Measurements from ENCODE around the gene TNFRSF4. TPM values are rescaled to one million over a fixed set of nuclear protein-coding genes. Genes with fewer than 3 reads are reported as not detected.

Gene TNFRSF4
- total and polyA plus RNA-seq, 10 of the 15 experiments (the other 5 are each of a cell fraction or from before 2014, with no cell fraction given) = 0.05 to 7.3 (median 2.5) TPM; not detected in 1

DNA sequence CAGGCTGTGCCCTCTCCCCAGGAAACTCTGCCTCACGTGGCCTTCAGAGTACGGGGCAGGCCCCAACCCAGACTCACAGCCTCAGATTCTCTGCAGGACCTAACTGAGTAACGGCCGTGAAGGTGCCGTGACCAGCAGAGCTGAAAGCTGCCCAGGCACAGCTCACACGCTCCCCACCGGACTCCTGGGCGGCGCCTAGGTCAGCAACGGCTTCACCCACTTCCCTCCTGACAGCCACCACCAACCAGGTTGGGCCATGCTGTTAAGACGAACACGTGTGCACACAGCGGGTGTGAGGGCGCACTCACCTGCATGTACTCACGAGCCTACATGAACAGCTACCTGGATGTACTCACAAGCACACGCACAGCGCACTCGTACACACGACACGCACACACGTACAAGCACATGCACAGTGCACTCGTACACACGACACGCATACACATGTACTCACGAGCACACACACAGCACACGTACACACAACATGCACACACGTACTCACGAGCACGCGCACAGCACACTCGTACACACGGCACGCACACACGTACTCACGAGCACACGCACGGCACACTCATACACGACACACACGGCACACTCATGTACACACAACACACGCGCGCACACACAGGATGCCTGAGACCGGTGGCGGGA lies 8.7 kb upstream of the TNFRSF4 start:
- no peaks in the 10 kb centered on the region; the same call in 2 of the 3 replicates for H3K9me3 ChIP-seq (replicated peaks; ENCODE audit: control insufficient read depth, insufficient read depth, low read length)
- no peaks in the 10 kb centered on the region for H3K4me1 ChIP-seq (ENCODE audit: control insufficient read depth, insufficient read depth, low read length)
- POLR2A ChIA-PET = interaction anchor here (0.5 kb wide), 1 partner anchor 39 kb away, joined by 4 read pairs; no protein-coding TSS in a partner anchor
- 97% methylated on average over 44 of the region's 44 CpGs for WGBS (ENCODE audit: insufficient coverage, insufficient replicate concordance, low lambda C conversion rate, missing lambda C conversion rate)
- in situ Hi-C loops (cut with MboI) = no loop called here
- RAD21 ChIA-PET (ENCODE audit: unreplicated experiment) = no interaction called here
- TF ChIP-seq NRF1 (conservative IDR thresholded peaks at IDR 0.05; ENCODE audit: low read depth, low read length) (no peak), TCF3 (IDR thresholded peaks at IDR 0.05; ENCODE audit: borderline replicate concordance, insufficient read depth, low read depth, low read length) (peak; percentile 92; the same call in 1 of the 2 replicates), CREB1 (IDR thresholded peaks at IDR 0.05; ENCODE audit: low read depth) (no peak), POLR2AphosphoS5 (IDR thresholded peaks at IDR 0.05; ENCODE audit: low read length) (peak; percentile 57), BRCA1 (IDR thresholded peaks at IDR 0.05; ENCODE audit: low read depth, low read length) (no peak), POLR2A (IDR thresholded peaks at IDR 0.05; ENCODE audit: low read depth, low read length) (peak; percentile 66)
- TF ChIP-seq, protein P1, sequence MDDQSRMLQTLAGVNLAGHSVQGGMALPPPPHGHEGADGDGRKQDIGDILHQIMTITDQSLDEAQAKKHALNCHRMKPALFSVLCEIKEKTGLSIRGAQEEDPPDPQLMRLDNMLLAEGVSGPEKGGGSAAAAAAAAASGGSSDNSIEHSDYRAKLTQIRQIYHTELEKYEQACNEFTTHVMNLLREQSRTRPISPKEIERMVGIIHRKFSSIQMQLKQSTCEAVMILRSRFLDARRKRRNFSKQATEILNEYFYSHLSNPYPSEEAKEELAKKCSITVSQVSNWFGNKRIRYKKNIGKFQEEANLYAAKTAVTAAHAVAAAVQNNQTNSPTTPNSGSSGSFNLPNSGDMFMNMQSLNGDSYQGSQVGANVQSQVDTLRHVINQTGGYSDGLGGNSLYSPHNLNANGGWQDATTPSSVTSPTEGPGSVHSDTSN (IDR thresholded peaks at IDR 0.05; ENCODE audit: insufficient replicate concordance, low read depth, low read length) = peak; percentile 66
- TF ChIP-seq, protein P2, sequence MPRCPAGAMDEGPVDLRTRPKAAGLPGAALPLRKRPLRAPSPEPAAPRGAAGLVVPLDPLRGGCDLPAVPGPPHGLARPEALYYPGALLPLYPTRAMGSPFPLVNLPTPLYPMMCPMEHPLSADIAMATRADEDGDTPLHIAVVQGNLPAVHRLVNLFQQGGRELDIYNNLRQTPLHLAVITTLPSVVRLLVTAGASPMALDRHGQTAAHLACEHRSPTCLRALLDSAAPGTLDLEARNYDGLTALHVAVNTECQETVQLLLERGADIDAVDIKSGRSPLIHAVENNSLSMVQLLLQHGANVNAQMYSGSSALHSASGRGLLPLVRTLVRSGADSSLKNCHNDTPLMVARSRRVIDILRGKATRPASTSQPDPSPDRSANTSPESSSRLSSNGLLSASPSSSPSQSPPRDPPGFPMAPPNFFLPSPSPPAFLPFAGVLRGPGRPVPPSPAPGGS (IDR thresholded peaks at IDR 0.05; ENCODE audit: borderline replicate concordance, insufficient read depth, low read depth, low read length, poor library complexity, severe bottlenecking) = peak; percentile 97
- H2AFZ ChIP-seq (ENCODE audit: control insufficient read depth, low read depth, low read length) = no peak overlapping the region
- intact Hi-C loops (cut with micrococcal nuclease; ENCODE audit: unreplicated experiment) = no loop called here
- no peaks in the 10 kb centered on the region for H4K20me1 ChIP-seq (ENCODE audit: control insufficient read depth, insufficient read depth)
- DNase-seq (ENCODE audit: low read depth, low spot score) (no peak), FAIRE-seq (no peak), ATAC-seq (no peak)
- SMC1A ChIA-PET (ENCODE audit: uncharacterized antibody, unreplicated experiment) = no interaction called here
- peaks cover 6 to 49% of the 10 kb centered on the region in 2 experiments; a peak in 3 of 4 replicates for H3K36me3 ChIP-seq (ENCODE audit: control insufficient read depth in 2 of 2, insufficient read depth in 2 of 2, low read length in 1 of 2)
- H3K79me2 ChIP-seq (ENCODE audit: control insufficient read depth, insufficient read depth, low read length) = peaks cover 3% of the 10 kb centered on the region
- no TSS peak for BruUV-seq (replicated peaks)
- no peak overlapping the region for H3K27ac ChIP-seq (ENCODE audit: control insufficient read depth, insufficient read depth)
- no peak overlapping the region for H3K9ac ChIP-seq (ENCODE audit: control insufficient read depth, insufficient read depth, low read length)
- CTCF ChIA-PET = no interaction called here
- no peak overlapping the region for H3K4me3 ChIP-seq
- no peaks in the 10 kb centered on the region for H3K27me3 ChIP-seq (replicated peaks in 1 of 2; ENCODE audit: control insufficient read depth in 2 of 2, insufficient read depth in 2 of 2, low read length in 1 of 2)
- H3K4me2 ChIP-seq (ENCODE audit: control insufficient read depth, insufficient read depth) = no peak overlapping the region
